GM12864 (cell line): ENCODE results near the gene SEMA3D.

Source experiments
- DNase-seq: peaks from one replicate; pipeline ENCODE4 v3.0.0-alpha.2; 2011; ENCODE audit warnings: low read depth
- H3K4me3 ChIP-seq: 2 replicates; pipeline ENCODE4 v1.5.1; 2011; ENCODE audit warnings: mild to moderate bottlenecking, low read depth, low read length, control low read depth
- TF ChIP-seq, protein P1 (sequence below): IDR thresholded peaks from 2 replicates; pipeline ENCODE4 v1.5.1; 2011; ENCODE audit warnings: low read depth, mild to moderate bottlenecking, moderate library complexity, low read length, control low read depth, inconsistent platforms; ENCODE audit errors: missing control alignments

Gene SEMA3D

DNA sequence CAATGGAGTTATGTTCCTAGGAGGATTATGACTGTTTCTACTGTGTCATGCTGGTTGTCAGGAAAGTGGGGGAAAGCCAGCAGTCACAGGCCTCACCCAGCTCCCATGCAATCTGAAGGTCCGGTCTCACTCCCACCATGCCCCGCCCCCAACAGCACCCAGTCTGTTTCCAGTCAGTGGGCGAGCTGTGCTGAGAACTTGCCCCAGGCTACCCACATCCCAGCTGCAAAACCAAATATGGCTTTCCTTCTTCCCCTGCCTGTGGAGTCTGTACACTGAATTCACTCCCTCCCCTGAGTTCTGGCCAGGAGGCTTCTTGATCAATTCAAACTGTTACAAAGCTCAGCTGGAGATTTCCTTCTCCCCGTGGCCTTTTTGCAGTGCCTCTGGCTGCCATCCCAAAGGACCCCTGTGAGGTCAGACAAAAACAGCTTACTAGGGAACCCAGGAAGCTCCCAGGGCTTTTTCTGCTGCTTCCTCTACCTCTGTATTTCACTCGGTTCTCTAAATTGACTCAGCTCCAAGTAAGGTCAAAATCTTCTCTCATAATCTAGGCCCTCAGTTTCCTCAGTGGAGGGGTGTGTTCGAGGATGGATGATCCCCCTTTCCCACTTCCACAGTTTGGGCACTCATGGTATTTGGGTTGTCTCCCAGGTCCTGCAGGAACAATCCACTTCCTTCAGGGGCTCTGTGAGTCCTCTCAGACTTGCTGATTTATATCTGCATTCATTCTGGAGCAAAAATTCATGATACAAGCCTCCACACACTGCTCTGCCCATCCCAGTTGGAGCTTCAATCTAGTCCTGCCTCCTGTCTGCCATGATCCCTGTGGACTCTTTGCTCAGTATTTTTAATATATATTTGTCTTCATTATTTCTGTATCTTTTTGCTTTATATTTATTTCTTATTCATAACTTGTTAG, 205.5 kb downstream of the SEMA3D start:
- TF ChIP-seq, protein P1, sequence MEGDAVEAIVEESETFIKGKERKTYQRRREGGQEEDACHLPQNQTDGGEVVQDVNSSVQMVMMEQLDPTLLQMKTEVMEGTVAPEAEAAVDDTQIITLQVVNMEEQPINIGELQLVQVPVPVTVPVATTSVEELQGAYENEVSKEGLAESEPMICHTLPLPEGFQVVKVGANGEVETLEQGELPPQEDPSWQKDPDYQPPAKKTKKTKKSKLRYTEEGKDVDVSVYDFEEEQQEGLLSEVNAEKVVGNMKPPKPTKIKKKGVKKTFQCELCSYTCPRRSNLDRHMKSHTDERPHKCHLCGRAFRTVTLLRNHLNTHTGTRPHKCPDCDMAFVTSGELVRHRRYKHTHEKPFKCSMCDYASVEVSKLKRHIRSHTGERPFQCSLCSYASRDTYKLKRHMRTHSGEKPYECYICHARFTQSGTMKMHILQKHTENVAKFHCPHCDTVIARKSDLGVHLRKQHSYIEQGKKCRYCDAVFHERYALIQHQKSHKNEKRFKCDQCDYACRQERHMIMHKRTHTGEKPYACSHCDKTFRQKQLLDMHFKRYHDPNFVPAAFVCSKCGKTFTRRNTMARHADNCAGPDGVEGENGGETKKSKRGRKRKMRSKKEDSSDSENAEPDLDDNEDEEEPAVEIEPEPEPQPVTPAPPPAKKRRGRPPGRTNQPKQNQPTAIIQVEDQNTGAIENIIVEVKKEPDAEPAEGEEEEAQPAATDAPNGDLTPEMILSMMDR, result no peak
- H3K4me3 ChIP-seq, result no peak overlapping the region
- no peak for DNase-seq

GRCh38 chr7:84975586-84976185, 211.2 kb downstream of the SEMA3D start:
- DNase-seq, result no peak
- no peak overlapping the region for H3K4me3 ChIP-seq
- TF ChIP-seq, protein P1, result no peak

DNA sequence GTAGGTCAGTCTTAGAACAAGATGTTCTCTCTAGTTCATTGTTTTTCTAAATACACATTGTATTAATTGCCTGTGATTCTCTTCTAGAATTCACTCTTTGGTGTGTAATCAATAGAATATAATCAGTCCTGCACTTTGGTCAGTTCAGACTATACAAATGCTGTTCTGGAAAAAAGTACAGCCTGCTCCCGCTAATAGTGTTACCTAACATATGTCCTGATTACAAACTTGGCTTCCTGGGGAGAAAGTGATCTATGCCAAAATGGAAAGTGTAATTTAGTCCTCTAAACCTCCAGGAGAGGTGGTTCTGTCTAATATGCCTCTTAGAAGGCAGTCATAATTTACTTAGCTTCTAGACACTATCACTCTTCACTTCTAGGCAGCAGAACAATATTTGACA, 215.5 kb downstream of the SEMA3D start:
- no peak overlapping the region for H3K4me3 ChIP-seq
- no peak for DNase-seq
- TF ChIP-seq, protein P1, result no peak

DNA sequence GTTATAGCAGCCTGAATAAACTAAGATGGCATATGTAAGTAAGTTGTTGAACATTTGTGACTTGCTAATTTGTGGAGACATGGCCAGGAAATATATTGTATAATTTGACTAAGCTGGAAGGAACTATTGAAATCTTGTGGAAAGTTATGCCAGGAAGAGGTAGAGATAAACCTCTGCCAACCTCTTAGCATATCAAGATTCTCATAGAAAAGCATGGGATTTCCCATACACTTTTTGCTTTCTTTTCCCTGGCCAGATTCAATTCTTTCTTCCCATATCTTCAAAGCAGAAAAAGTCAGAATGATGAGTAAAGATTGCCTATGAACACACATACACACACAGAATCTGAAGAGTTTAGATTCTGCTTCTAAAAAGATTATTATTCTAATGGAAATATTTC, 216.2 kb downstream of the SEMA3D start:
- H3K4me3 ChIP-seq, result no peak overlapping the region
- TF ChIP-seq, protein P1, result no peak
- no peak for DNase-seq

GRCh38 chr7:84953234-84953633, 233.6 kb downstream of the SEMA3D start:
- TF ChIP-seq, protein P1, result no peak
- DNase-seq, result no peak
- no peak overlapping the region for H3K4me3 ChIP-seq

- TF ChIP-seq, protein P1, result no peak
- no peak for DNase-seq
- no peak overlapping the region for H3K4me3 ChIP-seq
Measured at GRCh38 chr7:84950836-84951235, 236.0 kb downstream of the SEMA3D start.
